DLD1 (cell line): ENCODE measurements around the gene TSPAN13.

ENCODE experiments used
- in situ Hi-C: cut with HindIII; loops from 2 replicates; pipeline ENCODE4 v1.10.0; 2017; ENCODE audit warnings: low sequenced_read_pairs

Gene TSPAN13

GRCh38 chr7:16810573-16810972 lies 57.0 kb downstream of the TSPAN13 start:
- in situ Hi-C loops = no loop called here

GRCh38 chr7:16811551-16811950 lies 58.0 kb downstream of the TSPAN13 start:
- in situ Hi-C loops = no loop called here

GRCh38 chr7:16812542-16813231 lies 59.1 kb downstream of the TSPAN13 start:
- in situ Hi-C loops = no loop called here

- in situ Hi-C loops = no loop called here
Observed at GRCh38 chr7:16813232-16813616, 59.7 kb downstream of the TSPAN13 start.

GRCh38 chr7:16815001-16815400 lies 61.4 kb downstream of the TSPAN13 start:
- in situ Hi-C loops = no loop called here

GRCh38 chr7:16816824-16817223 lies 63.3 kb downstream of the TSPAN13 start:
- in situ Hi-C loops = no loop called here

GRCh38 chr7:16817536-16817935 lies 64.0 kb downstream of the TSPAN13 start:
- in situ Hi-C loops = no loop called here

- in situ Hi-C loops = no loop called here
Observed at GRCh38 chr7:16818732-16819131, 65.2 kb downstream of the TSPAN13 start.

- in situ Hi-C loops = no loop called here
Observed at GRCh38 chr7:16822029-16822428, 68.5 kb downstream of the TSPAN13 start.

- in situ Hi-C loops = no loop called here
Observed at GRCh38 chr7:16826060-16826459, 72.5 kb downstream of the TSPAN13 start.

GRCh38 chr7:16833373-16833772 lies 79.8 kb downstream of the TSPAN13 start:
- in situ Hi-C loops = no loop called here
